ENCODE data around the gene CHIA. TPM values are rescaled to one million over a fixed set of nuclear protein-coding genes. Genes with fewer than 3 reads are reported as not detected.

Gene CHIA
- not detected for total RNA-seq

GRCh38 chr1:111290630-111291029, at the start of gene CHIA:
TSS of gene CHIA (plus strand) at chr1:111290851. CDS start at chr1:111310468, 19,617 bp downstream.
- intact Hi-C loops (cut with DNase I; ENCODE audit: low total_unique reads): no loop called here
- in situ Hi-C loops (cut with MboI; ENCODE audit: low sequenced_read_pairs in 4 of 4): no loop called here

GRCh38 chr1:111241797-111242196, 48.9 kb upstream of the CHIA start:
- Histone ChIP-seq H3K27ac (no peak overlapping the region), H3K4me3 (no peak overlapping the region), H3K4me1 (peaks cover 0 to 8% of the 10 kb centered on the region in 2 donors), H3K36me3 (no peaks in the 10 kb centered on the region), H3K9me3 (no peaks in the 10 kb centered on the region), H3K27me3 (no peaks in the 10 kb centered on the region)
- ATAC-seq (no peak), DNase-seq (no peak)
- in situ Hi-C loops (cut with MboI; ENCODE audit: low sequenced_read_pairs in 4 of 4) (no loop called here), intact Hi-C loops (cut with DNase I; ENCODE audit: low total_unique reads) (no loop called here)
- TF ChIP-seq CTCF (IDR thresholded peaks at IDR 0.05 in 4 of 5, conservative IDR thresholded peaks at IDR 0.05 in 1 of 5) (no peak), POLR2A (IDR thresholded peaks at IDR 0.05) (no peak)

More at GRCh38 chr1:111290630-111291029, at the start of gene CHIA:
- Histone ChIP-seq H3K36me3 (no peaks in the 10 kb centered on the region), H3K27ac (no peak within 1 kb of the TSS), H3K4me1 (no peaks in the 10 kb centered on the region), H3K9me3 (no peaks in the 10 kb centered on the region), H3K27me3 (no peaks in the 10 kb centered on the region), H3K4me3 (no peak within 1 kb of the TSS)
- DNase-seq: no peak
- TF ChIP-seq CTCF (IDR thresholded peaks at IDR 0.05 in 4 of 5, conservative IDR thresholded peaks at IDR 0.05 in 1 of 5) (no peak), POLR2A (IDR thresholded peaks at IDR 0.05) (no peak)
- ATAC-seq: no peak

- ATAC-seq (no peak), DNase-seq (no peak)
- no peaks in the 10 kb centered on the region for H3K9me3 ChIP-seq
- H3K36me3 ChIP-seq: no peaks in the 10 kb centered on the region
- in situ Hi-C loops (cut with MboI; ENCODE audit: low sequenced_read_pairs in 4 of 4) (no loop called here), intact Hi-C loops (cut with DNase I; ENCODE audit: low total_unique reads) (no loop called here)
- no peaks in the 10 kb centered on the region for H3K27me3 ChIP-seq
- H3K27ac ChIP-seq: no peak overlapping the region
- peaks cover 0 to 8% of the 10 kb centered on the region in 2 donors for H3K4me1 ChIP-seq
- no peak overlapping the region for H3K4me3 ChIP-seq
- TF ChIP-seq CTCF (IDR thresholded peaks at IDR 0.05 in 4 of 5, conservative IDR thresholded peaks at IDR 0.05 in 1 of 5) (no peak), POLR2A (IDR thresholded peaks at IDR 0.05) (no peak)
These were observed 47.7 kb upstream of the CHIA start for GRCh38 chr1:111242805-111243523.

GRCh38 chr1:111247125-111247838, 43.4 kb upstream of the CHIA start:
- Histone ChIP-seq H3K4me1 (peaks cover 0 to 8% of the 10 kb centered on the region in 2 donors), H3K27ac (no peak overlapping the region), H3K9me3 (no peaks in the 10 kb centered on the region), H3K4me3 (no peak overlapping the region), H3K36me3 (no peaks in the 10 kb centered on the region), H3K27me3 (no peaks in the 10 kb centered on the region)
- intact Hi-C loops (cut with DNase I; ENCODE audit: low total_unique reads): no loop called here
- DNase-seq (no peak), ATAC-seq (no peak)
- TF ChIP-seq POLR2A (IDR thresholded peaks at IDR 0.05): no peak
- no peak for TF ChIP-seq CTCF (IDR thresholded peaks at IDR 0.05 in 4 of 5, conservative IDR thresholded peaks at IDR 0.05 in 1 of 5)
- in situ Hi-C loops (cut with MboI; ENCODE audit: low sequenced_read_pairs in 4 of 4): no loop called here
